DND-41 (cell line): ENCODE data around the gene COL6A5.

Source experiments
- CTCF ChIP-seq: IDR thresholded peaks from 2 replicates; pipeline ENCODE4 v1.5.1; 2012; ENCODE audit warnings: borderline replicate concordance, low read length, moderate library complexity, mild to moderate bottlenecking; ENCODE audit not compliant: poor library complexity, severe bottlenecking; ENCODE audit errors: extremely low read depth
- EZH2 ChIP-seq: IDR thresholded peaks from 3 replicates; pipeline ENCODE4 v1.6.1; 2012; ENCODE audit warnings: borderline replicate concordance, low read depth, mild to moderate bottlenecking, moderate library complexity, low read length, inconsistent platforms; ENCODE audit not compliant: severe bottlenecking

- TF ChIP-seq CTCF (no peak), EZH2 (no peak)
Observed at GRCh38 chr3:130468311-130468710, 122.8 kb downstream of the COL6A5 start.
